Measurements from ENCODE around the gene RCCD1.
A peak's percentile ranks its signal among the peaks of the same experiment; 100 is the strongest.

RCCD1 gene

DNA sequence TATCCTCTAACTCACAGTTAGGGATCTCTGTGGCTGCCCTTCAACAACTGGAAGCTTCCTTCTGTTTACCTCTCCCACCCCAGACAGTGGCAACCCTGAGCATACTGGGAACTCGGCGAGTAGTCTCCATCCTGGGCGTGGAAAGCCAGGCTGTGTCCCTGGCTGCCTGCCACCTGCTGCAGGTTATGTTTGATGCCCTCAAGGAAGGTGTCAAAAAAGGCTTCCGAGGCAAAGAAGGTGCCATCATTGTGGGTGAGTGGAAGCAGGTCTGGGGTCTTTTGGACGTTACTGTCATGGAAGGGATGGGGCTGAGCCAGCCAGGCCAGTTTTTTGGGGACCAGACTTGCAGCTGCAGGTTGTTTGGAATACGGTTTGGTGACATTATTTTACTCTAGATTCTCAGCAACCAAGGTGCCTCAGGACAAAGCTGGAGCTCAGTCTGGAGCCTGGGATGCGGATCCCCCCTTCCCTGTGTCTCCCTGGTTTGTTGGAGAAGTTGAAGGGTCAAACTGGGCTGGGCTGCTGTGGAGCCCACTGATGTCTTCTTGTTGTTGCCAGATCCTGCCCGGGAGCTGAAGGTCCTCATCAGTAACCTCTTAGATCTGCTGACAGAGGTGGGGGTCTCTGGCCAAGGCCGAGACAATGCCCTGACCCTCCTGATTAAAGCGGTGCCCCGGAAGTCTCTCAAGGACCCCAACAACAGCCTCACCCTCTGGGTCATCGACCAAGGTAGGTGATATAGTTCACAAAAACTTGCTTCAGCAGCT, 12.1 kb upstream of the RCCD1 start:
- DNase-seq (ENCODE audit: low read depth in 2 of 2): no peak

DNA sequence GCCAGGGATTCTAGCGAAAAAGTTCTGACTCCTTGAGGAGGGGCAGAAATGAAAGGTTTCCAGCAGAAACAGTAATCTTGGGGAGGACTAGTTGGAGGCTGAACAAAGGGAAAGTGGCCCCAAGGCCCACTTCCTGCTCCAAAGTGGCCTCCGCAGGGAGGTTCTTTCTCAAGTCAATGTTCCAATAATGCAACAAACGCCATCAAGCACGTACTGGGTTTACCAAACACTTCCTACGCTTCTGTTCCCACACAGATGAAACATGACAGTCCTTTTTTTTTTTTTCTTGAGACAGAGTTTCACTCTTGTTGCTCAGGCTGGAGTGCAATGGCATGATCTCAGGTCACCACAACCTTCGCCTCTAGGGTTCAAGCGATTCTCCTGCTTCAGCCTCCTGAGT, 9.6 kb upstream of the RCCD1 start:
- DNase-seq (ENCODE audit: low read depth in 2 of 2): no peak

DNA sequence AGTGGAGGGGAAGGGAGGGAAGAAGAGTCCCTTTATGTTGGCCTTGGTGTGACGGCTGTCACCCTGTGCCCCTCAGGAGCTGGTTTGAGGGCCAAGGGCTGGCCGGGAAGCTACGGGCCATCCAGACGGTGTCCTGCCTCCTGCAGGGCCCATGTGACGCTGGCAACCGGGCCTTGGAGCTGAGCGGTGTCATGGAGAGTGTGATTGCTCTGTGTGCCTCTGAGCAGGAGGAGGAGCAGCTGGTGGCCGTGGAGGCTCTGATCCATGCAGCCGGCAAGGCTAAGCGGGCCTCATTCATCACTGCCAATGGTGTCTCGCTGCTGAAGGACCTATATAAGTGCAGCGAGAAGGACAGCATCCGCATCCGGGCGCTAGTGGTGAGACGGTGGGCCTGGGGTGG, 8.1 kb upstream of the RCCD1 start:
- no peak for DNase-seq (ENCODE audit: low read depth in 2 of 2)

DNA sequence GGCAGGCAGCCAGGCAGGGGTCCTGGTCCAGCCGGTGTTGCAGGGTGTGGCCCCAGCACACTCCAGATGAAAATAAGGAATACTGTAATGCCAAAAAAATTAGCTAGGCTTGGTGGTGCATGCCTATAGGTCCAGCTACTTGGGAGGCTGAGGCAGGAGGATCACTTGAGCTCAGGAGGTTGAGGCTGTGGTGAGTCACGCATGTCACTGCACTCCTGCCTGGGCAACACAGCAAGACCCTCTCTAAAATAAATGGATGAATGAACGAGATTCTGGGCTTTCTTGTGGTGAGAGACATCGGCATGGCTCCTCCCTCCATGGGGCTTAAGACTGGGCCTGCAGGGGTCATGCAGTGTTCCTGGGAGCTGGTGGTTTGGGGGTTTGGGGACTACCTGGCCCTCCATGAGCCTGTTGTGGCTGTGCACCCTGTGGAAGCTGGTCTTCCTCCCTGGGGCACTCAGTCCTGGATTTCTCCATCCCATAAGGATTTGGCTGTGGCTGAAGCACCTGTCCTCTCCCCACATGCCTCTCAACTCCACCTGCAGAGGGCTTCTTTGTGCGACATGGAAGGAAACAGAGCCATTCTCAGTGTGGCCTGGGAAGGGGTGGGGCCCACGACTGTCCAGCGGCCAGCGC, 7.6 kb upstream of the RCCD1 start:
- no peak for DNase-seq (ENCODE audit: low read depth in 2 of 2)

DNA sequence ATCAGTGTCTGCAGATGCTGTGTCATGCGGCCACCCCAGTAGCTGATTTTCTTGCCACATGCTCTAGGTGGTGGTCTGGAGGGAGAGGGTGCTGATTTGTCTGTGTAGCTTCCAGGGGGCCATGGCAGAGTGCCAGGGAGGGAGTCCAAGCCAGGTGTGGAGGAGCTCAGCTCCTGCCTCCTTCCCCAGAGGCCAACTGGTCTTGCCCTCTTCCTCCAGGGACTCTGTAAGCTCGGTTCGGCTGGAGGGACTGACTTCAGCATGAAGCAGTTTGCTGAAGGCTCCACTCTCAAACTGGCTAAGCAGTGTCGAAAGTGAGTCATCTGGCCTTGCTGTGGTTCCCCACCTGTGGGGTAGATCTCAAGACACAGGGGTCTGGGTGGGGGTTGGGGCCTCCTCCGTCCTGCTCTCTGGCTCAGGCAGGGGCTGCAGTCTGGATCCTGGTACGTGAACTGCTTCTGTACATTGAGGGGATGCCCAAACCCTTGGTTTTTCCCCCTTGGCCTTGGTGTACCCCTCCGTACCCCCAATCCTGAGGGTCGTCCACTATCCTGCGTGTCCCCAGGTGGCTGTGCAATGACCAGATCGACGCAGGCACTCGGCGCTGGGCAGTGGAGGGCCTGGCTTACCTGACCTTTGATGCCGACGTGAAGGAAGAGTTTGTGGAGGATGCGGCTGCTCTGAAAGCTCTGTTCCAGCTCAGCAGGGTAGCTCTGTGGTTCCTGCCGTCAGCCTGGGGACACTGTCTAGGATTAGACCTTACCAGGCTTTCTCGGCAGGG, 6.9 kb upstream of the RCCD1 start:
- no peak for DNase-seq (ENCODE audit: low read depth in 2 of 2)

DNA sequence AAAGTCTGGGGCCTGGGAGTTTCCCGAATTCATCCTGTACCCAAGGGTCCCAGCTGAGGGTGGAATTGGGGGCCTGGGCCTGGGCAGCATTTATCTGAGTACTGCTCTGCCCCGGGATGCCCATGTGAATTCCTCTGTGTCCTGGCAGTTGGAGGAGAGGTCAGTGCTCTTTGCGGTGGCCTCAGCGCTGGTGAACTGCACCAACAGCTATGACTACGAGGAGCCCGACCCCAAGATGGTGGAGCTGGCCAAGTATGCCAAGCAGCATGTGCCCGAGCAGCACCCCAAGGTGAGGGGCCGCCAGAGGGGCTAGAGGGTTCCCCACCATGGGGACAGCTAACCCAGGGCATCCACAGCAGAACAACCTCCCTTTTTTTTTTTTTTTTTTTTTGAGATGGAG, 6.2 kb upstream of the RCCD1 start:
- no peak for DNase-seq (ENCODE audit: low read depth in 2 of 2)

DNA sequence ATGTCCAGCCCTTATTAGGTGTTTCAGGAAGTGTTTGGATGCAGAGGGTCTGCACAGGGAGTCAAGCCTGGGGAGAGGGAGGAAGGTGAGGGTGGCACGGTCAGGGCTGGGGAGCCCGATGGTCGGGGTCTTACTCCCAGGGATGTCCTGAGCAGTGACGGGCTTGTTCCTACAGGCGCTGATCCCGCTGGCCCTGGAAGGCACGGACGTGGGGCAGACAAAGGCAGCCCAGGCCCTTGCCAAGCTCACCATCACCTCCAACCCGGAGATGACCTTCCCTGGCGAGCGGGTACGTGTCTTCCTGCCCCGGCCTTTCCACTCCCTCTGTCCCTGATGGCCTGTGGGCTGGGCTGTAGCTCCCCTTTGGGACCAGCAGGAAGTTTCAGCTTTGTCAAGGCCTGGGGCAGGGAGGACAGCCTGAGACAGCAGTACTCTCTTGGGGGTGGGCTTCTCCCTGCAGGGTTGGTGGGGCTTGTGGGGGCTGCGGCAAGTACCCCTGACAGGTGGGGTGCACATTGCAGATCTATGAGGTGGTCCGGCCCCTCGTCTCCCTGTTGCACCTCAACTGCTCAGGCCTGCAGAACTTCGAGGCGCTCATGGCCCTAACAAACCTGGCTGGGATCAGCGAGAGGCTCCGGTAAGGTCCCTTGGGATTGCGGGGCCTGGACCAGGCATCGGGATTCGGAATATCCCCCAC, 4.6 kb upstream of the RCCD1 start:
- no peak for DNase-seq (ENCODE audit: low read depth in 2 of 2)

DNA sequence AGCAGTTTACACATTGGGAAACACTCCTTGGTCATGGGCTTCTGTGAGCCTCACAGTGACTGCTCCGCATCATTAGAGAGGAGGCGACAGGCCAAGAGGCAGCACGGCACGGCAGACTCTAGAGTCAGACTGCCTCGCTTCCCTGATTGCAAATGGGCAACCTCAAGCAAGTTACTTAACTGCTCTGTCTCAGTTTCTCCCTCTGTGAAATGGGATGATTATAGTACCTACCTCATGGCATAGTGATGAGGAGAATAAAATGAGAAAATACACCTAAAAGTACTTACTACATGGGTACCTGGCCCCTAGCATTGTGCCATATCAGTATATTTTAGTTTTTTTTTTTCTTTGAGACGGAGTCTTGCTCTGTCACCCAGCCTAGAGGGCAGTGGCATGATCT, 4.0 kb upstream of the RCCD1 start:
- no peak for DNase-seq (ENCODE audit: low read depth in 2 of 2)

DNA sequence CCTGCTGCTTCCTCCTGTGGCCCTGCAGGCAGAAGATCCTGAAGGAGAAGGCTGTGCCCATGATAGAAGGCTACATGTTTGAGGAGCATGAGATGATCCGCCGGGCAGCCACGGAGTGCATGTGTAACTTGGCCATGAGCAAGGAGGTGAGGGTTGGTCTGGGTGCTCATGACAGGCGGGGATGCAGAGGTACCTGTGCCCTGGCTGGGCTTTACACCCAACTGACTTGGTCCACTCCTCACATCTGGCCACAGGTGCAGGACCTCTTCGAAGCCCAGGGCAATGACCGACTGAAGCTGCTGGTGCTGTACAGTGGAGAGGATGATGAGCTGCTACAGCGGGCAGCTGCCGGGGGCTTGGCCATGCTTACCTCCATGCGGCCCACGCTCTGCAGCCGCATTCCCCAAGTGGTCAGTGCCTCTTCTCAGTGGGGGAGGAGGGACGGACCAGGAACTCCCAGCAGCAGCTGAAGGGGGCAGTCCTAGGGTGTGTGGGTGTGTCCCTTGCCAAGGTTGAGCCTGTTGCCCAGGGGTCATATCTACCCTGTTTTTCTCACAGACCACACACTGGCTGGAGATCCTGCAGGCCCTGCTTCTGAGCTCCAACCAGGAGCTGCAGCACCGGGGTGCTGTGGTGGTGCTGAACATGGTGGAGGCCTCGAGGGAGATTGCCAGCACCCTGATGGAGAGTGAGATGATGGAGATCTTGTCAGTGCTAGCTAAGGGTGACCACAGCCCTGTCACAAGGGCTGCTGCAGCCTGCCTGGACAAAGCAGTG, 1.6 kb upstream of the RCCD1 start:
- DNase-seq (ENCODE audit: low read depth in 2 of 2): no peak

DNA sequence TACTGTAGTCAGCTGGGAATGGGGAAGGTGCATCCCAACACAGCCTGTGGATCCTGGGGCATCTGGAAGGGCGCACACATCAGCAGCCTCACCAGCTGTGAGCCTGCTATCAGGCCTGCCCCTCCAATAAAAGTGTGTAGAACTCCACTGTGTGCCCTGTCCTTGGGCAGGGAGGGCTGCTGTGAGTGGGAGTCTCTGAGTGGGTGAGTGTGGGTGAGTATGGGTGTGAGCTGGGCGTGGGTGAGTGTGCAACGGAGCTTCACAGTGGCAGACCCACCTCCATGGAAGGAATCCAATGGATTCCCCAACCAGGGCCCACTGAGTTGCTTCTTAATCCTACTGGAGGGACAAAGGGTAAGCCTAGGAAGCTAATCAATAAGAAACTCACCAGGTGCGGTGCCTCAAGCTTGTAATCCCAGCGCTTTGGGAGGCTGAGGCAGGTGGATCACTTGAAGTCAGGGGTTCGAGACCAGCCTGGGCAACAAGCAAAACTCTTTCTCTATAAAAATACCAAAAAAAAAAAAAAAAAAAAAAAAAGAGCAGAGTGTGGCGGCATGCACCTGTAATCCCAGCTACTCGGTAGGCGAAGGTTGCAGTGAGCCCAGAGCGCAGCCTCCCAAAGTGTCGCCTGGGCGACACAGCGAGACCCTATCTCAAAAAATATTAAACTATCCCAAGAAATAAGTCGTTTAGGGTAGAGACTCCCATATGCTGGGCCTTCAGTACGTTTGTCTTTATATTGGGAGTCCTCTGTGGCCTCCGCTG, 555 bp upstream of the RCCD1 start:
- no peak for DNase-seq (ENCODE audit: low read depth in 2 of 2)

DNA sequence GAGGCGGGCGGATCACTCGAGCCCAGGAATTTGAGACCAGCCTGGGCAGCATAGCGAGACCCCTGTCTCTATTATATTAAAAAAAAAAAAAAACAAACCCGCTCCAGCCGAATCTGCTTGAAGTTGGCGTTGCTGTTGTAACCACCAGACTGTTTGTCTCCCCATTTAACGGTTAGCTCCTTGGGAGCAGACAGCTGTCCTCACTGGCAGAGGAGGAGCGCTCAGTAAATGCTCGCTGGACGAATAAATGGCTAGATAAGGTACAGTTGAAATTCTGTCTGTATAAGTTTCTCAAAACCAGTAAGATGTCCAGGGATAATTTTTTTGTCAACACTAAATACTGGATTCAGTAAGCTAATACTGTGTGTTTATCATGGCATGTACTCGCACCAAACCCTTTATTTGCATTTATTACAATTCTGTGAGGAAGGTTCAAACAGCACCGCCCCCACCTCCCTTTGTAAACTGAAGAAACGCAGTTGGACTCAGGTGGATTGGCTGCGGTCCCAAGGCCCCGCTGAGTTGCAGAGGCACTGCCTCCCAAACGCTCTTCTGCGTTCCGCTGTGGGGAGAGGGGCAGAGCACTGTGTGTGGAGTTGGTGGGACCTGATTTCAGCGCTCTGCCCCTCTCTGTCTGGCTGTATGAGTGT, 1.1 kb downstream of the RCCD1 start:
- DNase-seq (ENCODE audit: low read depth in 2 of 2): no peak

DNA sequence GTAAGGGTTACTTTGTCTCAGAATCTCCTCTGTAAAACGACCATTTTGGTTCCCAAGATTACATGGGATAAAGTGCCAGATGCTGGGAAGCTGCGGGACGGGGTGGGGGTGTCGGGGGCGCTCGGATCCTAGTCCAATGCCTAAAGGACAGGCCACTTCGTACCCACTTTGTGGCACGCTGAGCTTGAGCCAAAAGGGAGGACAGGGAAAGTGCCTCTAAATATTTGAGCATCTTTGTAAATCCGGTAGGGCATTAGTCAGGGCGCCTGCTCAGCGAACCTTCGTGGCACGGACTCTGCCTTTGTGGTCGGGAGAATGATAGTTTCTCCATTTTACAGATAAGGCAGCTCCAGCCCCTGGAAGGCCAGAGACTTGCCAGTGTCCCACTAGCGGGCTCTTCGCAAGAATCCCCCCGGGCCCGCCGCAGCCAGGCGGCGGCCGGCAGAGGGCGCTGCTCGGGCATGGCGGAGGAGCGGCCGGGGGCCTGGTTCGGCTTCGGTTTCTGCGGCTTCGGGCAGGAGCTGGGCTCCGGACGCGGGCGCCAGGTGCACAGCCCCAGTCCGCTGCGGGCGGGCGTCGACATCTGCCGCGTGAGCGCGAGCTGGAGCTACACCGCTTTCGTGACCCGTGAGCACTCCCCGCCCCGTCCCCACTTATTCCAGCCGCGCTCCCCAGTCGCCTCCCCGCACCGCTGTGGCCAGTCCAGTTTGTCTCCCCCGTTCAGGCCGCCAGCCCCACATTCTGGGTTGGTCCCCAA, 1.8 kb downstream of the RCCD1 start:
- DNase-seq (ENCODE audit: low read depth in 2 of 2): peak in 1 of 2 experiments; percentile 50

DNA sequence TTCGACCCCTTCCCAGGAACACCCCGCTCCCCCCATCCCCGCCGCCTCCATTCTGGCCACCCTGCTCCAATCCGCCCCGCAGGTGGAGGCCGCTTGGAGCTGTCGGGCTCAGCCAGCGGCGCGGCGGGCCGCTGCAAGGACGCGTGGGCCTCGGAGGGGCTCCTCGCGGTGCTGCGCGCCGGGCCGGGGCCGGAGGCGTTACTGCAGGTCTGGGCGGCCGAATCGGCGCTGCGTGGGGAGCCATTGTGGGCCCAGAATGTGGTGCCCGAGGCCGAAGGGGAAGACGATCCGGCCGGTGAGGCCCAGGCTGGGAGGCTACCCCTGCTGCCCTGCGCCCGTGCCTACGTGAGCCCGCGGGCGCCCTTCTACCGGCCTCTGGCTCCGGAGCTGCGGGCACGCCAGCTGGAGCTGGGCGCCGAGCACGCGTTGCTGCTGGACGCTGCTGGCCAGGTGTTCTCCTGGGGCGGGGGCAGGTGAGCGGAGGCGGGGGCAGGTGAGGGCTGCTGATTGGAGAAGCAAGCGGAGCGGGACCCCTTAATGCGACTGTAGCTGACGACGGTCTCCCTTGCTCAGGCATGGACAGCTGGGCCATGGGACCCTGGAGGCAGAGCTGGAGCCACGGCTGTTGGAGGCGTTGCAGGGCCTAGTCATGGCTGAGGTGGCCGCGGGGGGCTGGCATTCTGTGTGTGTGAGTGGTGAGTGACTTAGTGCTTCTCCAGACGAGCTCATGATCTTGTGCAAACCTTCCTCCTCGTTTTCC, 2.5 kb downstream of the RCCD1 start:
- DNase-seq (ENCODE audit: low read depth in 2 of 2): no peak

DNA sequence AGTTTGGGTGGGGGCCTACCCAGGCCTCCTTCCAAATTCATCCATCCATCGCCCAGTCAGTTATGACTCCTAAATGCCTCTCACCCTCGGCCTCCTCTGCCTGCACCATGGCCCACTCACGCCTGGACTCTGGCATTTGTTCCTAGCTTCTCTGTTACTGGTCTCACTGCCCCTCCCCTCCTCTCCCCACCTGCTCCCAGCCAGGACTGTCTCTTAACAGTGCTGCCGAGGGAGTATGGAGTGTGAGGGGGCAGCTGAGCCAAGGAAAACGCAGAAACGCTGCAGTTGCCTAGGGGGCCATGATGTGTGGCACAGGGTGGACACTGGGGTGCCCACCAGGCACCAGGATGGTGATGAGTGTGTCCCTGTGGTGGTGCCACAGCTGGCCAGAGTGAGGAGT, 3.1 kb downstream of the RCCD1 start:
- no peak for DNase-seq (ENCODE audit: low read depth in 2 of 2)

DNA sequence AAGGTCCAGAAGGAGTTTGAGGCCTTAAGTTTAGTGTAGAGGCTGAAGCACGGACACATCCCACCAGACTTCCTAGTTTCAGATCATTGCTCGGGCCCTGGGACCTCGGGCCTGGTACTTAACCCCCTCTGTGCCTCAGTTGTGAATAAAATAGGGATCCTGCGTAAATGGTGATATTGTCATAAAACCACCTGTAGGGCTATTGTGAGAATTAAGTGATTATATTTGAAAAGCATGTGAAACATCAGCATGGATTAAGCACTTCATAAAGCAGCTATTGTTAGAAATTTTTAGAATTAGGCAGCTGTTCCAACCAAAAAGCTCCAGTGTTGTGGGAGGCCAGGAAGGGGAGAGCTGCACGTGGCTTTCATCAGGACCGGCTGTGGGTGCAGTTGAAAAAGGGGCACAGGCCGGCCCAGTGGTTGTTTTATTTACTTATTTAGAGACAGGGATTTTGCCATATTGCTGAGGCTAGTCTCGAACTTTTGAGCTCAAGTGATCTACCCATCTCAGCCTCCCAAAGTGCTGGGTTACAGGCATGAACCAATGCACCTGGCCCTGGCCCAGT, 4.4 kb downstream of the RCCD1 start:
- no peak for DNase-seq (ENCODE audit: low read depth in 2 of 2)

DNA sequence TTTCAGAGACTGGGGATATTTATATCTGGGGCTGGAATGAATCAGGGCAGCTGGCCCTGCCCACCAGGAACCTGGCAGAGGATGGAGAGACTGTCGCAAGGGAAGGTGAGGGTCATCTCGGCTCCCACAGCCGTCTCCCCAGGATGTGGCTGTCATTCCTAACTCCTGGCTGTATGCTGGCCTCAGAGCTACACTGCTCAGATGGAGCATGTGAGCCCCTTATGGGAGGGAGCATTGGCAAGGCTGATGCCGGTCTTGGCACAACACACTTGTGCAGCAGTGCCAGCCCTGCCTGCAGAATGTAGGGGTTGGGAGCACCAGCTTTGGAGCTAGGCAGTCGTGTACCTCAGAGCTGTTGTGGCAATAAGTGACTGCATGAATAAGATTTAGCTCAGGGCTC, 5.2 kb downstream of the RCCD1 start:
- no peak for DNase-seq (ENCODE audit: low read depth in 2 of 2)

DNA sequence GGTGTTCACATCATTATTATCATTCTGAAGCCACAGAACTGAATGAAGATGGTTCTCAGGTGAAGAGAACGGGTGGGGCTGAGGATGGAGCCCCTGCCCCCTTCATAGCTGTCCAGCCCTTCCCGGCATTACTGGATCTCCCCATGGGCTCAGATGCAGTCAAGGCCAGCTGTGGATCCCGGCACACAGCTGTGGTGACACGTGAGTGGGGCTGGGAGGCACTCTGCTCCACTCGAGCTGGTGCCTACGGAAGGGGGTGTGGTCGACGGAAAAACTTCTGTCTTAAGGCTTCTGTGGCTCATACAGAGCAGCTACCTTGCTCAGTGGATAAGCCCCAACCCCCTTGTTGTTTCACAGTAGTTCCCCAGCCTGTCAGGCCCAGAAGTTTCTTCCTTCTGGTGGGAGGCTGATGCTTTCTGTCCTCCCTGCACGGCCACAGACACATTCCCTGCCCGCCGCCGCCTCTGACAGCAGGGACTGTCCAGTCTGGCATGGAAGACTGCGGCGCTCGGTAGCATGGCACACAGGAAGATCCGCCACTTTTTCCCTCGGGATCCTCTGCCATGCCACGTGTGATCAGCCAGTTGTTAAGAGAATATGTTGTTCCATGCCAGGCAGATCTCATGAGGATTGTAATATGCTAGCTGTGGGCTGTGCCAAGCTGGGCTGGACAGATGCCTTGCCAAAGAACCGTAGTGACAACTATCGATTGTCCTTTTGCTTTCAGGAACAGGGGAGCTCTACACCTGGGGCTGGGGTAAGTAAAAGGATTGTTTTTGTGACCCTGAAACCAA, 5.8 kb downstream of the RCCD1 start:
- no peak for DNase-seq (ENCODE audit: low read depth in 2 of 2)

DNA sequence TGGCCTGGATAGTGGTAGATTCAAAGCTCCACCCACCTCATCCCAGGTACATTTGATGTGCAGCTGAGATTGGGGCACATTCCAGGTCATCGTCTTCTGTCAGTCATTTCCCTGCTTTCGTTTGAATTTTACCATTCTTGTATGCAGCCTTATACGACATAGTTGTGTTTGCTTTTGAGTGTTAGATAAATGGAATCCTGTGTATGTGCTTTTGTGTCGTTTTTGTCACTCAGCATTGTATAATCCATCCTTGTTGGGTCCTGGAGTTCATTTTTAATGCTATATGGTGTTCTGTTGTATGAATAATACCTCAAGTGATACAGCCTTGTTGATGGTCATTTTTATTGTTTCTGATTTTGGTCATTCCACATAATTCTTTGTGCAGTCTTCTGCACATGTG, 7.3 kb downstream of the RCCD1 start:
- no peak for DNase-seq (ENCODE audit: low read depth in 2 of 2)

Data from stimulated activated CD4-positive, alpha-beta T cell treated with anti-CD3 and anti-CD28 coated beads, Interleukin-12 subunit alpha, Interleukin-12 subunit beta, amount 100 ng/mL, for 24 hours (primary cell).